Activated T-helper 2 cell treated with anti-CD3 and anti-CD28 coated beads, Interferon-gamma antibody, Interleukin-2, Interleukin-4, amounts not matched to agents 10 μg/mL and 5 μg/mL and 100 μg/mL, durations not matched to agents 14 hours and 24 hours and 36 hours (primary cell): Measurements from ENCODE around the gene CETN2. TPM values are rescaled to one million over a fixed set of nuclear protein-coding genes. Genes with fewer than 3 reads are reported as not detected.
"Not testable (repeated sequence)": the region's sequence is repeated elsewhere in the genome, so short reads cannot be mapped to it uniquely, and the experiment has no call there.

ENCODE experiments used
- DNase-seq: peaks from one replicate; pipeline ENCODE4 v3.0.0; 2021; ENCODE audit warnings: low spot score
- H3K27ac Mint-ChIP-seq: one replicate; pipeline ENCODE4 v1.8.0; 2021; ENCODE audit warnings: mixed read lengths
- H3K27me3 Mint-ChIP-seq: one replicate; pipeline ENCODE4 v1.8.0; 2021; ENCODE audit warnings: low read depth, mixed read lengths
- H3K36me3 Mint-ChIP-seq: one replicate; pipeline ENCODE4 v1.8.0; 2021; ENCODE audit warnings: low read depth, mixed read lengths
- H3K4me1 Mint-ChIP-seq: one replicate; pipeline ENCODE4 v1.8.0; 2021; ENCODE audit warnings: low read depth, mixed read lengths
- H3K4me3 Mint-ChIP-seq: one replicate; pipeline ENCODE4 v1.8.0; 2021; ENCODE audit warnings: low read depth, mild to moderate bottlenecking, moderate library complexity, mixed read lengths
- H3K9me3 Mint-ChIP-seq: one replicate; pipeline ENCODE4 v1.8.0; 2021; ENCODE audit warnings: mixed read lengths
- intact Hi-C: fragments of 100-400 bp; cut with micrococcal nuclease; formaldehyde crosslinking; loops from one replicate; pipeline ENCODE4 v1.15.1; 2023
- total RNA-seq: library from RNA; stranded (reverse); gene quantifications from 2 replicates; pipeline ENCODE4 v1.2.3, GENCODE V29; 2022

The CETN2 gene
- total RNA-seq, 1 donor from 2014 or later = 11.3 TPM

DNA sequence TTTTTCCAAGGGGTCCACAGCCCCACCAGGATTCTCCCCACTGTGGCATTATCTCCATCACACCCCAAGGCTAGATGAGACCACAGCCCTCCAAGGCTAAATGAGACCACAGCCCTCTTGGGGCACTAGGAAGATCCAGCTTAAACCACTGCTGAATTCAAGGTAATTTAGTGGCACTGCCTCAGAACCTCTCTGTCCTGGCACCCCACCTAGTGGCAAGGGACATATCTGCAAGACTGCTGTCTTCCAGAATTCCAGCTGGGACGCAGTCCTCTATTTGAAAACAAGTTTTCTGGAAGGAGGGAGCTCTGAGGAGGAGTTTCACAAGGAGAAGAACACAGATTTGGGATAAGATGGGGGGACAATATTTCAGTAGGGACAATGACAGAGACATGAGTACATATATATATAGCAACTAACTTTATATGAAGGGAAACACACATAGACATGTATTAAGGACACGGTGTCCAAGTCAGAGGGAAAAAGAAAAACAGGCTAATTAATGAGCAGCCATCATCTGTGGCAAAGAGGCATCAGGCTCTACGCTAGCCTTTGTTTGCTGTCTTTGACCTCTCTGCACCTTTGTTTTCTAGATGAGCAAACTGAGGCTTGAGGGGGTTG is 9.3 kb downstream of the CETN2 start:
- H3K9me3 Mint-ChIP-seq = no peaks in the 10 kb centered on the region
- no peak overlapping the region for H3K27ac Mint-ChIP-seq
- DNase-seq = no peak
- H3K4me3 Mint-ChIP-seq = no peak overlapping the region
- H3K4me1 Mint-ChIP-seq = peaks cover 8% of the 10 kb centered on the region
- H3K36me3 Mint-ChIP-seq = no peaks in the 10 kb centered on the region
- H3K27me3 Mint-ChIP-seq = no peaks in the 10 kb centered on the region
- intact Hi-C loops = no loop called here

DNA sequence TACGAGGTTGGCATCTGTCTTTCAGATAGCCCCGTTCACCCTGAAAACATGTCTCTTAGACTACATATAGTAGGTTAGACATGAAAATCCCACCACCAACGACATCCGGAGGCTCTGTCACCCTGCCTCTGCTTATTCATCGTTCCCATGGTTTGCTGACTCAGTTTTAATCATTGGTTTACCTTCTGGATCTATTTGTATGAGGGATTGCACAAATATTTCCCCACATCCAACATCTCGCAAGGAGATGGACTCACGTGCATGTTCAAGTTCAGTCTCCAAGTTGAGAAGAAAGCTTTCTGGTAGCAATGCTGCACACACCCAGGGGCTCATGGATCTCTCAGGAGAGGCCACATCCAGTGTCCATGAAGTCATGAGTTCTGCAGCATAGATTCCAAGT is 10.8 kb downstream of the CETN2 start:
- H3K27me3 Mint-ChIP-seq = peaks cover 2% of the 10 kb centered on the region
- no peak for DNase-seq
- no peak overlapping the region for H3K27ac Mint-ChIP-seq
- no peaks in the 10 kb centered on the region for H3K36me3 Mint-ChIP-seq
- H3K9me3 Mint-ChIP-seq = no peaks in the 10 kb centered on the region
- H3K4me1 Mint-ChIP-seq = peaks cover 8% of the 10 kb centered on the region
- no peak overlapping the region for H3K4me3 Mint-ChIP-seq
- intact Hi-C loops = no loop called here

DNA sequence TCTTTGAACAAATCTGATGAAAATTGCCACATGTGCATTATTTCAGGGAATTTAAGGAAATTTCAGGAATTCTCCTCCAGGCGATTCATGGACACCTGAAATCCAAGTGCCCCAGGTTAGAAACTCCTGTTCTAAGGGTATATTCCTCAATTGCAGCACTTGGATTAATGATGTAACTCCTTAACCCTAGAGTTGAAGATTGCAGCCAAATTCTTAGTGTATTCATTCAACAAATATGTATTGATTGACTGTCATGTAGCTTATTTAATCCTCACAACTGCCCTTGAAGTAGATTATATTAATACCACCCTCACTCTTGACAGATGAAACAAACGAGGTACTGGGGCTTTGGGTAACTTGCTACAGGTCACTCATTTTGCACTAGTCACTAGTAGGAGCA is 11.3 kb downstream of the CETN2 start:
- H3K4me1 Mint-ChIP-seq = peaks cover 9% of the 10 kb centered on the region
- peaks cover 2% of the 10 kb centered on the region for H3K27me3 Mint-ChIP-seq
- H3K36me3 Mint-ChIP-seq = no peaks in the 10 kb centered on the region
- intact Hi-C loops = no loop called here
- H3K4me3 Mint-ChIP-seq = no peak overlapping the region
- H3K9me3 Mint-ChIP-seq = no peaks in the 10 kb centered on the region
- no peak for DNase-seq
- no peak overlapping the region for H3K27ac Mint-ChIP-seq

DNA sequence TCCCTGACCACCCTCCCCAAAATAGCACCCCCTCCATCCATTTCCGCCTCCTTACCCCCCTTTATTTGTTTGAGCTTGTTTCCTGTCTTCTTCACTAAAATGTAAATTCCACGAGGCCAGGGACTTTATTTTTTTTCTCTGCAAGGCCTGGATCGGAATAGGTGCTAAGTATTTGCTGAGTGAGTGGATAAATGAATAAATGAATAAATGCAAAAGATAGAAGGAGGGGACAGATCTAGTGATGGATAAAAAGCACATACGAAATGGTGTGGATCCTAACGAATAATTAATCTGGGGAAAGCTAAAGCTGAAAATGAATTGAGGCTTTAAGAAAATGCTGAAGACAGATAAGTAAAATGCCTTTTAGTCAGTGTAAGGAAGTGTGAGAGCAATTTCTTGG is 12.2 kb downstream of the CETN2 start:
- Mint-ChIP-seq H3K4me1 (peaks cover 13% of the 10 kb centered on the region), H3K36me3 (no peaks in the 10 kb centered on the region), H3K9me3 (no peaks in the 10 kb centered on the region), H3K27ac (no peak overlapping the region), H3K27me3 (peaks cover 2% of the 10 kb centered on the region), H3K4me3 (no peak overlapping the region)
- no peak for DNase-seq
- intact Hi-C loops = no loop called here

DNA sequence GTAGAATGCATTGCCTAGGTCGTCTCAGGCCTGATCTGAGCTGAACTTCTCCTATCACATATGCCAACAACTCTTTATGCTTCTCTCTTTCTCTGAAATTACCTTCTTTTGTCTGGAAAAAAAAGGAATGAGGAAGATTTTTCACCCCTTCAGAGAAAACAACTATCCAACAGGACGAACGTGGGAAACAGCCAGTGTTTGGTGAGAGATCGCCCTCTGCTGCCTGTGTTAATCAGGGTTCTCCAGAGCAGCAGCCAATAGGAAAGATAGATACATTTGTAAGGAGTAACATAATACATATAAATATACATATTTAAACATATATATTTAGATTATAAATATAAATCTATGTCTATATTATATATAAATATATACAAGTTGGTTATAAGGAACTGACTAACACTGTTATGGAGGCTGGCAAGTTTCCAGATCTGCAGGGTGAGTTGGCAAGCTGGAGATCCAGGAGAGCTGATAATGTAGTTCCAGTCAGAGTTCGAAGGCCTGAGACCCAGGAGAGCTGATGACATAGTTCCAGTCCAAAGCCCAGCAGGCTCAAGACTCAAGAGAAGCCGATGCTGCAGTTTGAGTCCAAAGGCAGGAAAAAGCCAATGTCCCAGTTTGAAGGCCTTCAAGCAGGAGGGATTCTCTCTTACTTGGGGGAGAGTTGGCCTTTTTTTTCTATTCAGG is 13.3 kb downstream of the CETN2 start:
- Mint-ChIP-seq H3K9me3 (no peaks in the 10 kb centered on the region), H3K36me3 (no peaks in the 10 kb centered on the region), H3K4me1 (peaks cover 10% of the 10 kb centered on the region), H3K4me3 (no peak overlapping the region), H3K27me3 (peaks cover 2% of the 10 kb centered on the region), H3K27ac (no peak overlapping the region)
- intact Hi-C loops = no loop called here
- DNase-seq = no peak

DNA sequence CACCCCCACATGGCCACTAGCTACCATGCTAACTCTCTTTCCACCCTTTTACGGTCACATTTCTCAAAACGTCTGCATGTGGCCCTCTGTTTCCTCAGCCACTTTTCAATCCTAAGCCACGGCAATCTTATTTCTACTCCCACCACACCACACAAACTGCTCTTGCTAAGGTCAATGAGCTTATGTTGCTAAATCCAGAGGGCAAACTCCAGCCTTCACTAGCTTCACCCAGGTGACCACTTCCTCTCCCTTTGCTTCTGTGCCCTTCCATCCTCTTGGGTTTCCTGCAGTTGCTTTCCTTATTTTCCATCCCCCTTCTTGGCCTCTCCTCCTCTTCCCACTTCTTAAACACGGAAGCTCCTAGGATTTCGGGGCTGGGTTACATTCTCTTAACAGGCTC is 16.5 kb downstream of the CETN2 start:
- no peaks in the 10 kb centered on the region for H3K36me3 Mint-ChIP-seq
- H3K27ac Mint-ChIP-seq = no peak overlapping the region
- H3K4me3 Mint-ChIP-seq = no peak overlapping the region
- H3K9me3 Mint-ChIP-seq = no peaks in the 10 kb centered on the region
- H3K4me1 Mint-ChIP-seq = peaks cover 6% of the 10 kb centered on the region
- peaks cover 2% of the 10 kb centered on the region for H3K27me3 Mint-ChIP-seq
- no peak for DNase-seq
- intact Hi-C loops = no loop called here

DNA sequence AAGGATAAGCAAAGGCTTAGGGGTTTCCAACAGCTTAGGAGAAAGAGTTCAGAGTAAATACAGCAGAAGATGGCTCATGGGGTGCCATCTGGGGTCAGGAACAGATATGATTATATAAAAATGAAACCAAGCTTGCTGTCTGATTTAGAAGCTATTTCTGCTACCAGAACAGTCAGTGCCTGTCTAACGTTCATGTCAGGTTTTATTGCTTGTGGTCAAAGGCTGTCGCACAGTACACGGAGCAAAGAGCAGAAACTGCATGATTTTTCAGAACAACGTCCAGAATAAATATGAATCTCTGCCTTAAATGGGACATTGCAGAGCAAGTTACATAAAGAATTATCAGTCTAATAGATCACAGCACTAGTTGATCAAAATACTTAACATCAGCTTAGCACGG is 17.4 kb downstream of the CETN2 start:
- Mint-ChIP-seq H3K9me3 (no peaks in the 10 kb centered on the region), H3K4me3 (no peak overlapping the region), H3K4me1 (peaks cover 6% of the 10 kb centered on the region), H3K27ac (no peak overlapping the region), H3K27me3 (peaks cover 2% of the 10 kb centered on the region), H3K36me3 (no peaks in the 10 kb centered on the region)
- no peak for DNase-seq
- intact Hi-C loops = no loop called here

DNA sequence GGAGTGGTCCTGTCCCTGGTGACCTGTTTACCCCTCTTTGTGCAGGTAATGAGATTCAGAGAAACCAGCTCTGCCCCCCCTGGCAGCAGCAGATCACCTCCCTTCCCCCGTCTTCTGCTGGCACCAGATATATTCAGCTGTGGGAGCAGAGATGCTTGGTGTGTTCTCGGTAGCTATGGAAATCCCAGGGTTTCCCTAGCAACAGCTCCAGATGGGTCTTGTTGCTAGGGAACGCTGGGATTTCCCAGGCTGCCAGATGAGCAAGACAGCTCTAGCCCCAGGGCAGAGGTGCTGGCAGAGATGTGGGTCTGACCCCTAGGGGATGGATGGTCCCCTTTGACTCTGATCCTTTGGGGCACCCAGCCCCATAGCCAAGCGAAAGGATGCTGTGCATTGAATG is 20.2 kb downstream of the CETN2 start:
- Mint-ChIP-seq H3K4me3 (no peak overlapping the region), H3K27me3 (peaks cover under 1% of the 10 kb centered on the region), H3K9me3 (no peaks in the 10 kb centered on the region), H3K4me1 (peaks cover 11% of the 10 kb centered on the region), H3K36me3 (no peaks in the 10 kb centered on the region), H3K27ac (no peak overlapping the region)
- intact Hi-C loops = no loop called here
- DNase-seq = no peak

DNA sequence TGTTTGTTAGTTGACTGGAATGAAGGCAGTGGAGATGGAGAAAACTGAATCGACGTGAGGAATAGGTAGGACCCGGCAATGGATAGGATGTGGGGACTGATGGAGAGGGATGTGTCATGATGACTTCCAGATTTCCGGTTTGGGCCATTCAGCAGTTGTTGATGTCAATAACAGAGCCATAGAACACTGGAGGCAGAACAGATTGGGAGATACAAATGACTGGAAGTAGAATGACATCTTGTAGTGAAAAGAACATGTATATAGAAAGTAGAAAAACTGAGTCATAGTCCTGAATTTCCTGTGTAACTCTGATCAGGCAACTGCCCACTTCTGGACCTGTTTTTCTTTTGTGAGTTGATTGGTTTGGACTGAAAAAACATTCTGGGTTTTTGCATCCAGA is 24.5 kb downstream of the CETN2 start:
- Mint-ChIP-seq H3K27ac (peak overlapping the region; percentile 29), H3K27me3 (peaks cover 3% of the 10 kb centered on the region), H3K9me3 (no peaks in the 10 kb centered on the region), H3K36me3 (no peaks in the 10 kb centered on the region), H3K4me1 (peaks cover 7% of the 10 kb centered on the region), H3K4me3 (no peak overlapping the region)
- intact Hi-C loops = no loop called here
- no peak for DNase-seq

DNA sequence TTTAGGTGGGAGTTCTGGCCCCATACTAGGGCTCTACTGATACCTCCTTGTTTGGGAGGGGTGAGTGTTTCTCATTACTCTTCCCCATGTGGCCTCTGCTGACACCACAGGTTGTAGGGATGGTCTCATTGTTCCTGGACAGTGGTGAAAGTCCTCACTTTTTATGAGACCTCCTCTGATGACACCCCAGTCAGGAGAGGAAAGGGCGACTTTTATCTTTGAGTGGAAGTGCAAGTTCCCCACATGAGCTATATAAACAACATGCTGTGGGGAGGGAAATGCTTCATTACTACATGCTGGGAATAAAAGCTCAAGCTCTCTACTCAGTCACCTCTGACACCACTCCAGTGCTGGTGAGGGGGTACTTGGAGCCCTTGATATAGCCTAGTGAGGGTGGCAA is 31.6 kb downstream of the CETN2 start:
- intact Hi-C loops = no loop called here
- H3K4me1 Mint-ChIP-seq = no peaks in the 10 kb centered on the region
- H3K27ac Mint-ChIP-seq = no peak overlapping the region
- H3K4me3 Mint-ChIP-seq = no peak overlapping the region
- DNase-seq = no peak
- H3K27me3 Mint-ChIP-seq = peaks cover 8% of the 10 kb centered on the region
- H3K9me3 Mint-ChIP-seq = no peaks in the 10 kb centered on the region
- H3K36me3 Mint-ChIP-seq = no peaks in the 10 kb centered on the region

DNA sequence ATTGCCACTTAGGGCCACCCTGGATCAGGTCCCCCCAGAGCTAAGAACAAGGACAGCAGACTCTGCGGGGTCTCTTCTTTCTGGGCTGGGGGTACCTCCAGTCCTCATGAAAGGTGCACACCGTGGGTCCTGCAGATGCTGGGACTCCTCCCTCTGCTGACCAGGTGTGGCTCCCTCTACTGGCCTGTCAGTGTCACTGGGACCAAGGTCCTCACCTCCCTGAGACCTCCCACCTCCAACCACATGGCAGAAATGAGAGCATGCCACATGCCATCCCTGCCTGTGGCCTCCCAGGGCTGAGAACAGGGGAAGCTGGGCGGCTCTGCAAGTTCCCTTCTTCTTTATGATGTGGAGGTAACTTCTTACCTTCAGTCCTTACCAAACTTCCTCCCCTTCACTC is 43.5 kb downstream of the CETN2 start:
- H3K4me3 Mint-ChIP-seq, H3K9me3 Mint-ChIP-seq, DNase-seq, H3K27me3 Mint-ChIP-seq, H3K27ac Mint-ChIP-seq, H3K36me3 Mint-ChIP-seq, intact Hi-C loops, H3K4me1 Mint-ChIP-seq: not testable (repeated sequence)
